CD1c-positive myeloid dendritic cell (primary cell): ENCODE data around the gene TCF7L1.
"Not testable (repeated sequence)": the region's sequence is repeated elsewhere in the genome, so short reads cannot be mapped to it uniquely, and the experiment has no call there.

Experiments
- DNase-seq: peaks from one replicate; pipeline ENCODE4 v3.0.0-alpha.2; 2016; ENCODE audit errors: extremely low spot score

TCF7L1 gene

GRCh38 chr2:85184231-85184630 is 51.0 kb downstream of the TCF7L1 start:
- DNase-seq, result no peak

GRCh38 chr2:85184990-85185389 is 51.8 kb downstream of the TCF7L1 start:
- DNase-seq, result no peak

DNA sequence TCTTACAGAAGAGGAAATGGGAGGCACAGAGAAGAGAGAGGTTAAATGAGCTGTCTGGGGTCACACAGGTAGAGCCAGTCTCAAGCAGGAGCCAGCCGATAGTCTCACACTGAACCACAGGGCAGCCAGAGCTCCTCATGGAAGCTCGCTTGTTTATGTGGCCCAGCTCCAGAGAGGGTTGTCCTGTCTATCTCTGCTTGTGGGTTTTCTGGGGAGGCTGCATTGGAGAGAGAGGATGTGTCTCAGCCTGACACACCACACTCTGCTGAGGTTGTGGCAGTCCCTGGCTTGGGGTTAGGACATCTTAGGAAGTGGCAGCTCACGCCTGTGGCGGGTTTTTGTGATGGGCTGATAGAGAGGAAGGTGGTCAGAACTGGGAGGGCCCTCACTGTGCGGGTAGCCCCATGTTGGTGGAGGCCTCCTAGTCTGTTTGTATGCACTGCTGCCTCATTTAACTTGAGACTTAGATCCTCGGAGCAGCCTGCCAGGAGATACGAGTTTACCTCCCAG is 52.3 kb downstream of the TCF7L1 start:
- DNase-seq, result no peak

- no peak for DNase-seq
These were observed 53.9 kb downstream of the TCF7L1 start for GRCh38 chr2:85187069-85187468.

GRCh38 chr2:85188852-85189251 is 55.7 kb downstream of the TCF7L1 start:
- no peak for DNase-seq

- DNase-seq, result no peak
These were observed 56.5 kb downstream of the TCF7L1 start for GRCh38 chr2:85189606-85190270.

- no peak for DNase-seq
These were observed 58.0 kb downstream of the TCF7L1 start for GRCh38 chr2:85191157-85191556.

- no peak for DNase-seq
These were observed 61.7 kb downstream of the TCF7L1 start for GRCh38 chr2:85194780-85195480.

- DNase-seq, result no peak
These were observed 62.8 kb downstream of the TCF7L1 start for GRCh38 chr2:85195956-85196355.

DNA sequence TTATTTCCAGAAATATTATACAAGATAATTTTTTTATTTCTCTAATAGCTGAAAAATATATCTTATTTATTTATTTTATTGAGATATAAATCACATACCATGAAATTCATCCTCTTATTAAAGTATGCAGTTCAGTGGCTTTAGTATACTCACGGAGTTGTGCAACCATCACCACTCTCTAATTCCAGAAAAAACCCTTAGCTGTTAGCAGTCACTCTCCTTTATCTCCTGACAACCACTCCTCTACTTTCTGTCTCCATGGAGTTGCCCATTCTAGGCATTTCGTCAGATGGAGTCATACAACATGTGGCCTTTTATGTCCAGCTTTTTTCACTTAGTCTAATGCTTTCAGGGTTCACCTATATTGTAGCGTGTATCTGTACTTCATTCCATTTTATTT is 66.5 kb downstream of the TCF7L1 start:
- DNase-seq, result no peak

GRCh38 chr2:85209887-85210286 is 76.7 kb downstream of the TCF7L1 start:
- DNase-seq, result no peak

DNA sequence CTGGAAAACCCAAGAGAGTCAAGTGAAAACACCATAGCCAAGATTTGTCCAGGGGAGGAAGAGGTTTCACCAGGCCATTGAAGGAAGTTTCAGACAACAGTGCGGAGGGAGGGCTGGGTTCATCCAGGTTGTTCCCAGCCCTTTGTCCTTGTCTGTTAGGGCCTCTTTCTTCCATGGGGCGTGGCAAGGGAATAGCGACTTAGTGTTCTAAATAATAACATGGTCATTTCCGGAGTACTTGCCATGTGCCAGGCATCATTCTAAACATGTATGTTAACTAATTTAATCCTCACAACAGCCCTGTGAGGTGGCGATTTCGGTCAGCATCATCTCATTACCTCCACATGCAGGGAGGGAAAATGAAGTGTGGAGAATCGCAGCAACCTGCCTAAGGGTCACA is 77.3 kb downstream of the TCF7L1 start:
- no peak for DNase-seq

GRCh38 chr2:85211606-85212005 is 78.4 kb downstream of the TCF7L1 start:
- not testable (repeated sequence) for DNase-seq

- DNase-seq, result no peak
These were observed 79.6 kb downstream of the TCF7L1 start for GRCh38 chr2:85212841-85213240.

GRCh38 chr2:85213404-85213803 is 80.2 kb downstream of the TCF7L1 start:
- no peak for DNase-seq

DNA sequence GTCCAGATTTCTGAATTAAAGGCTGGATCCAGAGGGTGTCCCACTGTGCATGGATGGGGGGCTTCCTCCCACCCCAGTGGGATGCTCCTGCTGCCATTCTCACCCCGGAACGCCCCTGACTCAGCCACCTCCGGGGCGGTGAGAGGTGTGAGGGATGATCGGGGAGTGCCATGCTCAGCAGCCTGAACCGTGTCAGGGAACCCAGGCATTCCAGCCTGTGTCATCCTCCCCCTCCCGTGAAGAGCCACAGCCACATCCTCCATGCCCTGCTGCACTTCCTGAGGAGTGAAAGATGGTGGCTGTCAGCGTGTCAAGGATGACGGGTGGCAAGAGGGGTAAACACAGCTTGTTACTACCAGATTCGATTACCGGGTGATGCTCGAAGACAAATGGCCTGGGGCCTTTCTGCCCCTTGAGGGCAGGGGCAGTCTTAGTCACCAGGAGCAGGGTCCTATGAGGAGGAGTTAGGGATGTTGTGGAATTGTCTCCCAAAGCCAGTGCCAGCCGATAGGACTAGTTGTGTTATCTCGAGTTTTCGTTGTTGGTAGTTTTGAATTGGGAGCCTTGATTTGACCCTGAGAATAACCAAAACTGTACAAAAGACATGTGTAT is 80.8 kb downstream of the TCF7L1 start:
- no peak for DNase-seq

DNA sequence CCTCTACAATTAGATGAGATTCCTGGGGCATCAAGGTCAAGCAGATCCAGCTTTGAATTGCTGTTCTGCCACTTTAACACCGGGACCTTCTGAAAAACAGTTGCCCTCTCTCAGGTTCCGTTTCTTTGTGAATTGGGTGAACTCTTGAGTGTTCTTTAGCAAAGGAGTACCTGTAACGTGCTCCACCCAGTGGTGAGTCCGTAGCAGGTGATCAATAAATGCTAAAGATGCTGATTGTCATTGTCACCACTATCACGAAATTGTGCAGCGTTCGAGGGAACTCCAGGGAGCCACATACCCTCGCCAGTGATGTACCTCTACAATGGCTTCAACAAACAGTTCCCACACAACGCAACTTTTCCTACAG is 81.9 kb downstream of the TCF7L1 start:
- DNase-seq, result no peak

DNA sequence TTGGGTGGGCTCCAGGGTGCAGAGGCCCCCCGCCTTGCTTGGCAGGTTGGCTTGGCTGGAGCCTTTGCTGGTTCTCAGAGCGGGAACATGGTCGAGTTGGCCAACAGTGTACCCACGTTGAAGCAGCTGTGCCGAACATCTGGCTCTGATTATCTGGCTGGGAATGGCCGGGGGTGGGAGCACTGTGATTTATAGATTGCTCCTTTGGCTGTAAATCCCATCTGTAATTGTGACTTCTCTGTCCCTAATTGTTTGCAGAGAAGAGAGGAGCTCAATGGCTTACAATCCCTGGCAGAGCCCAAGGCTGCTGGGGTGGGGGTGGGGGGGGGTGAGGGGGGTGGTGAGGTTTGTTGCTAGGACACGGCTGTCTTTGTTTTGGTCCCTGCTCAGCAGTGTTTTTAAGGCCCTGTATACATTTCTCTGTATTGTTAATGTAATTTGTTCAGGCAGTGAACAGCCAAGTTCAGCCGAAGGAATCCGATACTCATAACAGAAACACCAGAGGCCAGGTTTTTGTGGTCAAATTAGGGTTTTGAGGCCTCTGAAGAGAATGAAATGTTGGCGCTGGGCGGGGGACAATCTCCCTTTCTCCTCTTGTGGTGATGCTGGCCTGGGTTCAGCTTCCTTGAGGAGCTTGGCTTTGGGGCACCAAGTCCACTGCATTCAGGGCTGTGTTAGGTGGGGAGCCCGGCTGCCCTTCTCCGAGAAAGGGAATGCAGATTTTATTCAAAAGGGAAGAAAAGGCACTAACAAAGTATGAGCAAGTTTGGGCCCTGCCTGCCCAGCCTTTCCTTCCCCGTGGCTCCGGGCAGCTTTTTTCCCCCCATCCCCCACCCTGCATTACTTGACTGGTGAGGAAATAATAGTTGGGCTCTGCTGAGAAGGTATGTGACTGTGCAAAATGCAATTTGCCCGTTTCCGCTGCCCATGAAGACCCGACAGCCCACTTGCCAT is 82.5 kb downstream of the TCF7L1 start:
- no peak for DNase-seq

DNA sequence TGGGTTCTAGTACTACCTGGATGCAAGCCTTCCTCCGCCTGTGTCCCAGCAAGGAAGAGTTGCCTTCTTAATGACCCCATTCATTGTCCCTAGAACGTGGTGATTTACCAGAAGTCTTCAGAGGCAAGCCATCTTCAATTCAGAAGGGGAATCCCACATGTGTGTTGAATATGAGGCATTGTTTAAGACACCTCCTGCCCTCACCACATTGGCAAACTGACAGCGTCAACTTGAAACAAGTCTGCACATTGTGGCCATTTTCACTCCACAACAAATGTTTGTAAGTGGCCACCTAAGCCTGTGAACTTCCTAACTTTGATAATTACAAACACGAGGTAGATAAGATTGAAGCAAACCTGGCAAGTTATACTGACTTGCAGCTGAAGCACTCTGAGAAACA is 83.7 kb downstream of the TCF7L1 start:
- DNase-seq, result no peak

DNA sequence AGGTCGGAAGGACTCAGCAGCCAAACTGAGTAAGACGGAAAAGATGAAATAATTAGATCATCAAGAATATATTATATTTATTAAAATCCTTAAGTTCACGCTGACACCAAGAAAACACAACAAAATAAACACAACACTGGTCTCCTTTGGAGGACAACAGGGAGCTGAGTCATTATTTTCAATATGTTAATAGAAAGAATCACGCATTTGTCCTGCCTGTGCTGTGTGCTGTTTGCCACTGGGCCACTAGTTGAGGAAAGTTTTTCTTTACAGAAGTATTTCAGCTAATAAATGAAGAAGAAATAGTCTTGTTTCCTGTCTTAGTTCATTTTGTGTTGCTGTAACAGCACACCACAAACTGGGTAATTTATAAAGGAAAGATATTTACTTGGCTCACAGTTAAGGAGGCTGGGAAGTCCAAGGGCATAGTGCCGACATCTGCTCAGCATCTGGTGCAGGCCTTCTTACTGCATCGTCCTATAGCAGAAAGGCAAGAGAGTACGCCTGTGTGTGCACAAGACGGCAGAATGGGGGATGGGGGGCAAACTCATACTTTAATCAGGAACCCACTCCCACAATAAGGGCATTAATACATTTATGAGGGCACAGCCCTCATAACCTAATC is 88.0 kb downstream of the TCF7L1 start:
- no peak for DNase-seq

- no peak for DNase-seq
These were observed 89.6 kb downstream of the TCF7L1 start for GRCh38 chr2:85222792-85223191.
